MM.1S (cell line): Measurements from ENCODE around the gene CCDC107.

Source experiments
- EZH2 ChIP-seq: fragments of 300-600 bp; sonication (generic); optimal IDR thresholded peaks from 2 replicates; pipeline ENCODE3; 2017; ENCODE audit warnings: low read depth, mild to moderate bottlenecking, antibody characterized with exemption, low read length, mixed read lengths
- EZH2phosphoT487 ChIP-seq: fragments of 300-600 bp; sonication (generic); IDR thresholded peaks from 2 replicates; pipeline ENCODE4 v1.6.1; 2018; ENCODE audit warnings: antibody characterized with exemption, low read length
- TF ChIP-seq, protein P1 (sequence below): fragments of 300-600 bp; sonication (generic); IDR thresholded peaks from 2 replicates; pipeline ENCODE4 v1.5.1; 2016; ENCODE audit warnings: antibody characterized with exemption, low read length, mixed read lengths

DNA sequence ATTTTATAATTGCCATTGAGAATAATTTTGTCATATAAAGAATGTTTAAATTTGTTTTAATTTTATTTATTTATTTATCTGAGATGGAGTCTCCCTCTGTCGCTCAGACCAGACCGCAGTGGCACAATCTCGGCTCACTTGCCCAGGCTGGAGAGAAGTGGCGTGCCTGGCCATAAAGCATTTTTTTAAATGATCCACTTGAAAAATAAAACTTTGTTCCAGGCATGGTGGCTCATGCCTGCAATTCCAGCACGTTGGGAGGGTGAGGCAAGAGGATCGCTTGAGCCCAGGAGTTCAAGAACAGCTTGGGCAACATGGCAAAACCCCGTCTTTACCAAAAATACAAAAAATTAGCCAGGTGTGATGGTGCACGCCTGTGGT lies 5.3 kb upstream of the CCDC107 start:
- TF ChIP-seq, protein P1, sequence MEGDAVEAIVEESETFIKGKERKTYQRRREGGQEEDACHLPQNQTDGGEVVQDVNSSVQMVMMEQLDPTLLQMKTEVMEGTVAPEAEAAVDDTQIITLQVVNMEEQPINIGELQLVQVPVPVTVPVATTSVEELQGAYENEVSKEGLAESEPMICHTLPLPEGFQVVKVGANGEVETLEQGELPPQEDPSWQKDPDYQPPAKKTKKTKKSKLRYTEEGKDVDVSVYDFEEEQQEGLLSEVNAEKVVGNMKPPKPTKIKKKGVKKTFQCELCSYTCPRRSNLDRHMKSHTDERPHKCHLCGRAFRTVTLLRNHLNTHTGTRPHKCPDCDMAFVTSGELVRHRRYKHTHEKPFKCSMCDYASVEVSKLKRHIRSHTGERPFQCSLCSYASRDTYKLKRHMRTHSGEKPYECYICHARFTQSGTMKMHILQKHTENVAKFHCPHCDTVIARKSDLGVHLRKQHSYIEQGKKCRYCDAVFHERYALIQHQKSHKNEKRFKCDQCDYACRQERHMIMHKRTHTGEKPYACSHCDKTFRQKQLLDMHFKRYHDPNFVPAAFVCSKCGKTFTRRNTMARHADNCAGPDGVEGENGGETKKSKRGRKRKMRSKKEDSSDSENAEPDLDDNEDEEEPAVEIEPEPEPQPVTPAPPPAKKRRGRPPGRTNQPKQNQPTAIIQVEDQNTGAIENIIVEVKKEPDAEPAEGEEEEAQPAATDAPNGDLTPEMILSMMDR, result no peak
- TF ChIP-seq EZH2, result no peak
- TF ChIP-seq EZH2phosphoT487, result no peak
